NB4 (cell line): ENCODE data around the gene ZNF22.

Source experiments
- DNase-seq: peaks from one replicate; pipeline ENCODE4 v3.0.0; 2010; ENCODE audit warnings: low read depth
- H3K4me3 ChIP-seq: one replicate; pipeline ENCODE4 v1.5.1; 2011; ENCODE audit warnings: mild to moderate bottlenecking, low read depth, low read length, moderate library complexity
- MYC ChIP-seq: IDR thresholded peaks from 2 replicates; pipeline ENCODE4 v1.6.1; 2011; ENCODE audit warnings: low read depth, low read length
- POLR2A ChIP-seq: IDR thresholded peaks from 2 replicates; pipeline ENCODE4 v1.6.1; 2011; ENCODE audit warnings: mild to moderate bottlenecking; ENCODE audit not compliant: insufficient read length; ENCODE audit errors: extremely low read depth
- TF ChIP-seq, protein P1 (sequence below): IDR thresholded peaks from one replicate; pipeline ENCODE4 v1.5.1; 2012; ENCODE audit warnings: low read depth, low read length
- TF ChIP-seq, protein P2 (sequence below): IDR thresholded peaks from 2 replicates; pipeline ENCODE4 v1.6.1; 2011; ENCODE audit warnings: low read depth, low read length

Gene ZNF22

GRCh38 chr10:44978570-44979280, 22.0 kb upstream of the ZNF22 start, which contains the start of gene DEPP1:
TSS of gene DEPP1 (minus strand) at chr10:44978809. CDS start at chr10:44978030, 779 bp downstream.
- TF ChIP-seq POLR2A: no peak
- TF ChIP-seq, protein P1, sequence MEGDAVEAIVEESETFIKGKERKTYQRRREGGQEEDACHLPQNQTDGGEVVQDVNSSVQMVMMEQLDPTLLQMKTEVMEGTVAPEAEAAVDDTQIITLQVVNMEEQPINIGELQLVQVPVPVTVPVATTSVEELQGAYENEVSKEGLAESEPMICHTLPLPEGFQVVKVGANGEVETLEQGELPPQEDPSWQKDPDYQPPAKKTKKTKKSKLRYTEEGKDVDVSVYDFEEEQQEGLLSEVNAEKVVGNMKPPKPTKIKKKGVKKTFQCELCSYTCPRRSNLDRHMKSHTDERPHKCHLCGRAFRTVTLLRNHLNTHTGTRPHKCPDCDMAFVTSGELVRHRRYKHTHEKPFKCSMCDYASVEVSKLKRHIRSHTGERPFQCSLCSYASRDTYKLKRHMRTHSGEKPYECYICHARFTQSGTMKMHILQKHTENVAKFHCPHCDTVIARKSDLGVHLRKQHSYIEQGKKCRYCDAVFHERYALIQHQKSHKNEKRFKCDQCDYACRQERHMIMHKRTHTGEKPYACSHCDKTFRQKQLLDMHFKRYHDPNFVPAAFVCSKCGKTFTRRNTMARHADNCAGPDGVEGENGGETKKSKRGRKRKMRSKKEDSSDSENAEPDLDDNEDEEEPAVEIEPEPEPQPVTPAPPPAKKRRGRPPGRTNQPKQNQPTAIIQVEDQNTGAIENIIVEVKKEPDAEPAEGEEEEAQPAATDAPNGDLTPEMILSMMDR: no peak
- TF ChIP-seq MYC: no peak
- TF ChIP-seq, protein P2, sequence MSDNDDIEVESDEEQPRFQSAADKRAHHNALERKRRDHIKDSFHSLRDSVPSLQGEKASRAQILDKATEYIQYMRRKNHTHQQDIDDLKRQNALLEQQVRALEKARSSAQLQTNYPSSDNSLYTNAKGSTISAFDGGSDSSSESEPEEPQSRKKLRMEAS: no peak
- H3K4me3 ChIP-seq: no peak within 1 kb of the TSS
- DNase-seq: no peak

DNA sequence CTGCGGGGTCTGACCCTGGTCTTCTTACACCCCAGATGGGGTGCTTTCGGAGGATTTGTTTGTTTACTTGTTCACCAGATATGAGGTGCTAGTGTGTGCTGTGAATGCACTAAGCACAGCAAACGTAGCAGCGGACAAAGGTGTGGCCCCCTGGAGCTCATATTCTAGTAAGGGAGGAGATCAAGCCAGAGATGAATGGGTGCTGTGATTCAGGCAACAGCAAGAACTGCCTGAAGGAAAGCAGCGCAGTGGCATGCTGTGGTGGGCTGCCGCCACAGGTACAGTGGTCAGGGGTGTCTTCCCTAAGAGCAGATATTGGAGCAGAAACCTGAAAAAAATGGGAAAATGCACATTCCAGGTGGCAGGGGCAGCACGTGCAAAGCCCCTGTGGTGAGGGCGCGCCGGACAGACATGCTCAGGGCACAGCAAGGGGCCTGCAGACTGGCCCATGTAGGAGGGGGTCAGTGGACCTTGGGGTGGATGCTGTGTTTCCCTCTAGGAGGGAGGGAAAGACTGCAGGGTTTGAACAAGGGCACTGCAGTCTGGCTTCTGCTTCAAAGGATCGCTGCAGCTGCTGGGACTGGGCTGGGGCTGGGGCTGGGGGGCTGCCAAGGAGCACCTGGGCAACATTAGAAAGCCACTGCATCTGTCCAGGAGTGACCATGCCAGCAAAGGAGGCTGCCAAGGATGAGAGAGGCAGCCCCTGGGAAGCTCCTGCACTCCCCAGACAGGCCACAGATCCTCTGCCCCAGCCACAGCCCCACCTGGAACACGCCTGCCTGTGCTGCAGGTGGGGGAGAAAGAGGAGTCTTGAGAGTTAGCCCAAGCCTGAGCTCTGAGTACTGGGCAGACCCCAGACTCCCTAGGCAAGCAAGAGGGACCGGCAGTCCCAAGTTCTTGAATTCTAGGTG, 21.2 kb upstream of the ZNF22 start:
- TF ChIP-seq POLR2A: no peak
- TF ChIP-seq, protein P2: no peak
- no peak overlapping the region for H3K4me3 ChIP-seq
- no peak for DNase-seq

- TF ChIP-seq POLR2A: no peak
- TF ChIP-seq MYC: no peak
- TF ChIP-seq, protein P2: no peak
- TF ChIP-seq, protein P1: no peak
- no peak for DNase-seq
- H3K4me3 ChIP-seq: no peak overlapping the region
Observed at GRCh38 chr10:44980309-44981171, 20.2 kb upstream of the ZNF22 start.

- peak; percentile 53 for DNase-seq
- no peak overlapping the region for H3K4me3 ChIP-seq
- no peak for TF ChIP-seq MYC
- TF ChIP-seq, protein P2: no peak
- TF ChIP-seq, protein P1: no peak
- TF ChIP-seq POLR2A: no peak
Observed at GRCh38 chr10:44981172-44982113, 19.3 kb upstream of the ZNF22 start.

GRCh38 chr10:44982114-44982460, 18.6 kb upstream of the ZNF22 start:
- no peak for DNase-seq
- TF ChIP-seq, protein P2: no peak
- TF ChIP-seq, protein P1: no peak
- TF ChIP-seq POLR2A (no peak), MYC (no peak)
- no peak overlapping the region for H3K4me3 ChIP-seq
